SK-N-SH treated with all-trans-retinoic acid at 6 μM for 48 hours (cell line): Measurements from ENCODE around the gene SMIM29.

Experiments
- ATAC-seq: fragments of 200-7000 bp; cut with Tn5 transposase; 3 replicates; pipeline ENCODE4 v1.9.1; 2020; ENCODE audit warnings: mild to moderate bottlenecking, moderate library complexity
- ARNTL ChIP-seq: fragments of 450-650 bp; formaldehyde crosslinking; IDR thresholded peaks from 2 replicates; pipeline ENCODE4 v1.5.0; 2020; ENCODE audit warnings: low read depth, mild to moderate bottlenecking, moderate library complexity, borderline replicate concordance
- BACH2 ChIP-seq: fragments of 250-450 bp; sonication (Bioruptor Pico); IDR thresholded peaks from 2 replicates; pipeline ENCODE4 v1.9.0; 2021; ENCODE audit warnings: mild to moderate bottlenecking, borderline replicate concordance
- ESRRG ChIP-seq: fragments of 250-450 bp; sonication (Bioruptor Pico); IDR thresholded peaks from 2 replicates; pipeline ENCODE4 v1.6.1; 2021; ENCODE audit warnings: mild to moderate bottlenecking
- OSR1 ChIP-seq: fragments of 250-450 bp; sonication (Bioruptor Pico); IDR thresholded peaks from 2 replicates; pipeline ENCODE4 v1.8.0; 2022; ENCODE audit warnings: moderate library complexity, mild to moderate bottlenecking, inconsistent platforms
- PPARA ChIP-seq: fragments of 250-450 bp; sonication (Bioruptor Pico); IDR thresholded peaks from 2 replicates; pipeline ENCODE4 v1.5.0; 2020; ENCODE audit warnings: mild to moderate bottlenecking, borderline replicate concordance
- RARB ChIP-seq: fragments of 250-450 bp; sonication (Bioruptor Pico); IDR thresholded peaks from 2 replicates; pipeline ENCODE4 v1.8.0; 2021; ENCODE audit warnings: mild to moderate bottlenecking, moderate library complexity
- SNAI2 ChIP-seq: fragments of 250-450 bp; sonication (Bioruptor Pico); IDR thresholded peaks from 2 replicates; pipeline ENCODE4 v1.5.0; 2020; ENCODE audit warnings: mild to moderate bottlenecking, moderate library complexity
- TCF4 ChIP-seq: fragments of 250-450 bp; sonication (Bioruptor Pico); IDR thresholded peaks from 2 replicates; pipeline ENCODE4 v1.8.0; 2021; ENCODE audit warnings: mild to moderate bottlenecking, moderate library complexity, borderline replicate concordance
- TOX ChIP-seq: fragments of 250-450 bp; sonication (Bioruptor Pico); IDR thresholded peaks from 2 replicates; pipeline ENCODE4 v1.8.0; 2021; ENCODE audit warnings: mild to moderate bottlenecking, moderate library complexity, borderline replicate concordance
- ZC3H10 ChIP-seq: fragments of 250-450 bp; sonication (Bioruptor Pico); IDR thresholded peaks from 2 replicates; pipeline ENCODE4 v1.5.1; 2021; ENCODE audit warnings: mild to moderate bottlenecking, moderate library complexity
- ZFP3 ChIP-seq: fragments of 250-450 bp; sonication (Bioruptor Pico); IDR thresholded peaks from 2 replicates; pipeline ENCODE4 v1.5.0; 2020; ENCODE audit warnings: mild to moderate bottlenecking, moderate library complexity
- ZFP30 ChIP-seq: fragments of 450-650 bp; formaldehyde crosslinking; IDR thresholded peaks from 2 replicates; pipeline ENCODE4 v1.5.0; 2022; ENCODE audit warnings: mild to moderate bottlenecking, moderate library complexity
- ZNF565 ChIP-seq: fragments of 450-650 bp; formaldehyde crosslinking; conservative IDR thresholded peaks from 2 replicates; pipeline ENCODE4 v1.5.0; 2020; ENCODE audit warnings: low read depth, mild to moderate bottlenecking, moderate library complexity
- ZNF8 ChIP-seq: fragments of 450-650 bp; formaldehyde crosslinking; IDR thresholded peaks from 2 replicates; pipeline ENCODE4 v1.5.0; 2020; ENCODE audit warnings: mild to moderate bottlenecking, moderate library complexity
- TF ChIP-seq, protein P1 (sequence below): fragments of 250-450 bp; sonication (Bioruptor Pico); IDR thresholded peaks from 2 replicates; pipeline ENCODE4 v1.8.0; 2020; ENCODE audit warnings: mild to moderate bottlenecking, moderate library complexity, borderline replicate concordance
- TF ChIP-seq, protein P2 (sequence below): fragments of 250-450 bp; sonication (Bioruptor Pico); IDR thresholded peaks from 2 replicates; pipeline ENCODE4 v1.8.0; 2021; ENCODE audit warnings: low read depth, mild to moderate bottlenecking, moderate library complexity, borderline replicate concordance
- TF ChIP-seq, protein P3 (sequence below): fragments of 250-450 bp; sonication (Bioruptor Pico); IDR thresholded peaks from 2 replicates; pipeline ENCODE4 v1.5.1; 2021; ENCODE audit warnings: mild to moderate bottlenecking, moderate library complexity
- TF ChIP-seq, protein P4 (sequence below): fragments of 250-450 bp; sonication (Bioruptor Pico); IDR thresholded peaks from 2 replicates; pipeline ENCODE4 v1.5.0; 2020; ENCODE audit warnings: mild to moderate bottlenecking, moderate library complexity

SMIM29 gene

DNA sequence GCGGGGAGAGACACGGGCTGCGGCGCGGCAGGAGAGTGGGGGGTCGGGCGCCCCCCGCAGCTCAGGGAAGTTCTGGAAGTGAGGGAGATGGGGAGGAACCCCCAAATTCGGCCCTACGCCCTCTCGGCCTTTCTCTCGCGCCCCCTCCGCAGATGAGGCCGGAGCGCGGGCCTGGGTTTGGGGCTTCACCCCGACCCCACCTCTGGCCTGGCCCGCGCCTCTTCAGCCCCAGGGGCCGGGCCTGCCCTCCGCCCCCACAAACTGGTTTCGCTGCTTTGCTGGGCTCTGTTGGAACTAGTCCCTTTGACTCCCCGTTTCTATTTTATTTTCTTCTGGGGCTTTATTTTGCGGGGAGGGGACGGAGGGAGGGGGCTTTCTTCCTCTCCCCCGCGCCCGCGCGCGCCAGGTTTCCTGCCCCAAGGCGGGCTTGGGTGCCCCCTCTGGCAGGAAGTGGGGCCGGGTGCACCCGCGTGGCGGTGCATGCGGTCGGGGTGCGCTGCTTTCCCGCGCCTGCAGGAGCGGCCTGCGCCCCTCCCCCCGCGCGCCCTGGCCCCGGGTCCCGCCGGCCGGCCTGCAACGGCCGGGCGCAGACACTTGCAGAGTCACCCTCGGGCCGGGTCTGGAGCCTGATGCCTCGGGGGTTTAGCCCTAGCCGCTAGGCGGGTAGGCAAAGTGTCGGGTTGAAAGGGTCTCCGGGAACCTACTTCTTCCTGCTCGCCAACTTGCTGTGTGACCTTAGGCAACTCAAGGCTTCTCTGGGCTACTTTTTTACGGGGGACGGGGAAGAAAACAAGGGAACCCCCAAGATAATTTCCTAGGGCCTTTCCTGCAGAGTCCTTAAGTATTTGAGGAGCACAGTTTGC is 10.9 kb downstream of the SMIM29 start:
- TF ChIP-seq ZNF565 (CRISPR knock-in tag), result no peak
- TF ChIP-seq, protein P1, sequence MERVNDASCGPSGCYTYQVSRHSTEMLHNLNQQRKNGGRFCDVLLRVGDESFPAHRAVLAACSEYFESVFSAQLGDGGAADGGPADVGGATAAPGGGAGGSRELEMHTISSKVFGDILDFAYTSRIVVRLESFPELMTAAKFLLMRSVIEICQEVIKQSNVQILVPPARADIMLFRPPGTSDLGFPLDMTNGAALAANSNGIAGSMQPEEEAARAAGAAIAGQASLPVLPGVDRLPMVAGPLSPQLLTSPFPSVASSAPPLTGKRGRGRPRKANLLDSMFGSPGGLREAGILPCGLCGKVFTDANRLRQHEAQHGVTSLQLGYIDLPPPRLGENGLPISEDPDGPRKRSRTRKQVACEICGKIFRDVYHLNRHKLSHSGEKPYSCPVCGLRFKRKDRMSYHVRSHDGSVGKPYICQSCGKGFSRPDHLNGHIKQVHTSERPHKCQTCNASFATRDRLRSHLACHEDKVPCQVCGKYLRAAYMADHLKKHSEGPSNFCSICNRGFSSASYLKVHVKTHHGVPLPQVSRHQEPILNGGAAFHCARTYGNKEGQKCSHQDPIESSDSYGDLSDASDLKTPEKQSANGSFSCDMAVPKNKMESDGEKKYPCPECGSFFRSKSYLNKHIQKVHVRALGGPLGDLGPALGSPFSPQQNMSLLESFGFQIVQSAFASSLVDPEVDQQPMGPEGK, result 0 out of 2 replicates have a peak, but pooled peaks have one; percentile 40
- peak; percentile 26 for ATAC-seq

DNA sequence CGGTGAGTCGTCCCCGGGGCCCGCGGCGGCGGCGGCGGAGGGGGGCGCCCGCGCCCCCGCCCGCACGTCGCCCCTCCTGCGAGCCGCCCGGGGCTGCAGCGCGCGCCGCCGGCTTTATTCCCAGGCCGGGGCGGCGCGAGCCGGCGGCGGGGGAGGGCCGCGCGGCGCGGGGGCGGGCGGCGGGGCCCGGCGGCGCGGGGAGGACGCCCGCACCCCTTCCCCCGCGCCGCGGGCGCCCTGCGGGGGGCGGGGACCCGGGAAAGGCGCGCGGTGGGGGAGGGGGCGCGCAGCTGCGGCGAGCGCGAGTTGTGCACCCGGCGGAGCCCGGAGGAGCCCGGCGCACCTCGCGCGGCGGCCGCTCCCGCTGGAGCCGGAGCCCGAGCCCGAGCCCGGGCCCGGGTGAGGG is 11.5 kb downstream of the SMIM29 start:
- ATAC-seq, result 0 out of 3 replicates have a peak, but pooled peaks have one; percentile 18
- no peak for TF ChIP-seq OSR1 (CRISPR knock-in tag)
- TF ChIP-seq, protein P1, result no peak
- no peak for TF ChIP-seq ZFP30 (CRISPR knock-in tag)
- TF ChIP-seq TCF4 (CRISPR knock-in tag), result no peak
- no peak for TF ChIP-seq ARNTL (CRISPR knock-in tag)
- TF ChIP-seq TOX, result no peak
- no peak for TF ChIP-seq ZFP3 (CRISPR knock-in tag)
- TF ChIP-seq ZC3H10 (CRISPR knock-in tag), result no peak
- TF ChIP-seq, all 23 proteins: peak for 0

DNA sequence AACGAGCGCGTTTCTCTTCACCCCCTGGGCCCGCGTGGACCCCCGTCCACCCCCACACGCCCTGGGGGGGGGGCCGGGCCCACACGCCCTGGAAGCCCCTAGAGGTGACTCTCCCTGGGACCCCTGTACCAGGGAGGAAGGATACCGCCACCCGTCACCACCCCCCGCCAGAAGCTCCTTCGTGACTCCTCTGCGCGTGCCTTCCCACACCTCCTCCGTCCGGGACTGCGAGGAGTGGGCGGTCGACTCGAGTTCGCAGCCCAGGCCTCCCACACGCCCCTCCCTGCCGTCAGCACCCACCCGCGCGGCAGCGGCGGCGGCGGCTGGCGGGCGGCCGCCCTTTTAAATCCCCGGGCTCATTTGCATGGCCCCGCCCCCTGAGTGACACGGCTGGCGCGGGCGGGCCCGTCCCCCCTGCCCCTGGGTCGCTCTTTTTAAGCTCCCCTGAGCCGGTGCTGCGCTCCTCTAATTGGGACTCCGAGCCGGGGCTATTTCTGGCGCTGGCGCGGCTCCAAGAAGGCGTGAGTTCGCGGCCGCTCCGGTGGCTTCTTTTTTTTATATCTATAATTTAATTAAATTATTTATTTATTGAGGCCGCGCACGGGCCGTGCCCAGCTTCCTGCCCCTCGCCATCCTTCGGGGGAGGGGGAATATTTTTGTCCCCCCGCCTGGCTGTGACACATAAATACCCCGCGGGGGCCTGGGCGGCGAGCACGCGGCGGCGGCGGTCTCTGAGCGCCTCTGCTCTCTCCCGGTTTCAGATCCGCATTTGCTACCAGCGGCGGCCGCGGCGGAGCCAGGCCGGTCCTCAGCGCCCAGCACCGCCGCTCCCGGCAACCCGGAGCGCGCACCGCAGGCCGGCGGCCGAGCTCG is 12.1 kb downstream of the SMIM29 start, which contains the start of gene HMGA1:
TSS of gene HMGA1 (plus strand) at position 431 of the 873 bp plus-strand sequence. CDS start 3,908 bp downstream, outside the sequence.
- ATAC-seq, result peak; percentile 87
- no peak for TF ChIP-seq SNAI2 (CRISPR knock-in tag)
- TF ChIP-seq, protein P1, result peak; percentile 98

DNA sequence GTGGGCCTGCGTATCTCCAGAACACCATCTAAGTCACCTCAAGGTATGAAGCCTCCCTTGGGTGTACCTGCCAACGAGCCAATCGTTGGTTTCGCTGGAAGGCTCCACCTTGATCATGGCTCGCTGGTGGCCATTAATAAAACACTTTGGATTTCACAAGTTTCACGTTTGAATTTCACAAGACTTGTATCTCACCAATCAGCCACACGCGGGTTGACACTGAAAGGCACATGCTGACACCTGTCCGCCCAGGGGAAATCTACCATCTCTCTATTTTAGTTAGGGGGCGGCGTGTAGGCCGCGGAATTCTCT is 12.7 kb downstream of the SMIM29 start:
- ATAC-seq, result no peak
- TF ChIP-seq, protein P1, result no peak
- TF ChIP-seq ZC3H10 (CRISPR knock-in tag), result no peak
- TF ChIP-seq ZNF565 (CRISPR knock-in tag), result no peak
- TF ChIP-seq TOX, result no peak
- TF ChIP-seq OSR1 (CRISPR knock-in tag), result no peak
- no peak for TF ChIP-seq ZNF8
- TF ChIP-seq BACH2 (CRISPR knock-in tag), result no peak
- TF ChIP-seq, protein P2, sequence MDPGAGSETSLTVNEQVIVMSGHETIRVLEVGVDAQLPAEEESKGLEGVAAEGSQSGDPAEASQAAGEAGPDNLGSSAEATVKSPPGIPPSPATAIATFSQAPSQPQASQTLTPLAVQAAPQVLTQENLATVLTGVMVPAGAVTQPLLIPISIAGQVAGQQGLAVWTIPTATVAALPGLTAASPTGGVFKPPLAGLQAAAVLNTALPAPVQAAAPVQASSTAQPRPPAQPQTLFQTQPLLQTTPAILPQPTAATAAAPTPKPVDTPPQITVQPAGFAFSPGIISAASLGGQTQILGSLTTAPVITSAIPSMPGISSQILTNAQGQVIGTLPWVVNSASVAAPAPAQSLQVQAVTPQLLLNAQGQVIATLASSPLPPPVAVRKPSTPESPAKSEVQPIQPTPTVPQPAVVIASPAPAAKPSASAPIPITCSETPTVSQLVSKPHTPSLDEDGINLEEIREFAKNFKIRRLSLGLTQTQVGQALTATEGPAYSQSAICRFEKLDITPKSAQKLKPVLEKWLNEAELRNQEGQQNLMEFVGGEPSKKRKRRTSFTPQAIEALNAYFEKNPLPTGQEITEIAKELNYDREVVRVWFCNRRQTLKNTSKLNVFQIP (CRISPR knock-in tag), result no peak
- TF ChIP-seq, protein P3, sequence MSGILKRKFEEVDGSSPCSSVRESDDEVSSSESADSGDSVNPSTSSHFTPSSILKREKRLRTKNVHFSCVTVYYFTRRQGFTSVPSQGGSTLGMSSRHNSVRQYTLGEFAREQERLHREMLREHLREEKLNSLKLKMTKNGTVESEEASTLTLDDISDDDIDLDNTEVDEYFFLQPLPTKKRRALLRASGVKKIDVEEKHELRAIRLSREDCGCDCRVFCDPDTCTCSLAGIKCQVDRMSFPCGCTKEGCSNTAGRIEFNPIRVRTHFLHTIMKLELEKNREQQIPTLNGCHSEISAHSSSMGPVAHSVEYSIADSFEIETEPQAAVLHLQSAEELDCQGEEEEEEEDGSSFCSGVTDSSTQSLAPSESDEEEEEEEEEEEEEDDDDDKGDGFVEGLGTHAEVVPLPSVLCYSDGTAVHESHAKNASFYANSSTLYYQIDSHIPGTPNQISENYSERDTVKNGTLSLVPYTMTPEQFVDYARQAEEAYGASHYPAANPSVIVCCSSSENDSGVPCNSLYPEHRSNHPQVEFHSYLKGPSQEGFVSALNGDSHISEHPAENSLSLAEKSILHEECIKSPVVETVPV (CRISPR knock-in tag), result no peak
- no peak for TF ChIP-seq SNAI2 (CRISPR knock-in tag)
- TF ChIP-seq PPARA, result no peak
- TF ChIP-seq RARB, result no peak
- TF ChIP-seq, protein P4, sequence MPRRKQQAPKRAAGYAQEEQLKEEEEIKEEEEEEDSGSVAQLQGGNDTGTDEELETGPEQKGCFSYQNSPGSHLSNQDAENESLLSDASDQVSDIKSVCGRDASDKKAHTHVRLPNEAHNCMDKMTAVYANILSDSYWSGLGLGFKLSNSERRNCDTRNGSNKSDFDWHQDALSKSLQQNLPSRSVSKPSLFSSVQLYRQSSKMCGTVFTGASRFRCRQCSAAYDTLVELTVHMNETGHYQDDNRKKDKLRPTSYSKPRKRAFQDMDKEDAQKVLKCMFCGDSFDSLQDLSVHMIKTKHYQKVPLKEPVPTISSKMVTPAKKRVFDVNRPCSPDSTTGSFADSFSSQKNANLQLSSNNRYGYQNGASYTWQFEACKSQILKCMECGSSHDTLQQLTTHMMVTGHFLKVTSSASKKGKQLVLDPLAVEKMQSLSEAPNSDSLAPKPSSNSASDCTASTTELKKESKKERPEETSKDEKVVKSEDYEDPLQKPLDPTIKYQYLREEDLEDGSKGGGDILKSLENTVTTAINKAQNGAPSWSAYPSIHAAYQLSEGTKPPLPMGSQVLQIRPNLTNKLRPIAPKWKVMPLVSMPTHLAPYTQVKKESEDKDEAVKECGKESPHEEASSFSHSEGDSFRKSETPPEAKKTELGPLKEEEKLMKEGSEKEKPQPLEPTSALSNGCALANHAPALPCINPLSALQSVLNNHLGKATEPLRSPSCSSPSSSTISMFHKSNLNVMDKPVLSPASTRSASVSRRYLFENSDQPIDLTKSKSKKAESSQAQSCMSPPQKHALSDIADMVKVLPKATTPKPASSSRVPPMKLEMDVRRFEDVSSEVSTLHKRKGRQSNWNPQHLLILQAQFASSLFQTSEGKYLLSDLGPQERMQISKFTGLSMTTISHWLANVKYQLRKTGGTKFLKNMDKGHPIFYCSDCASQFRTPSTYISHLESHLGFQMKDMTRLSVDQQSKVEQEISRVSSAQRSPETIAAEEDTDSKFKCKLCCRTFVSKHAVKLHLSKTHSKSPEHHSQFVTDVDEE (CRISPR knock-in tag), result no peak
- TF ChIP-seq ESRRG (CRISPR knock-in tag), result no peak
